HG03066 (cell line): ENCODE results near the gene KRTAP16-1.
"Not testable (repeated sequence)": the region's sequence is repeated elsewhere in the genome, so short reads cannot be mapped to it uniquely, and the experiment has no call there.

Source experiments
- ATAC-seq: cut with Tn5 transposase; IDR thresholded peaks from one replicate; pipeline ENCODE4 v1.9.1; 2021; ENCODE audit warnings: low read depth; ENCODE audit not compliant: unreplicated experiment

KRTAP16-1 gene

GRCh38 chr17:41302981-41303380, 6.1 kb downstream of the KRTAP16-1 start:
- no peak for ATAC-seq

- ATAC-seq: no peak
Measured at GRCh38 chr17:41301916-41302901, 6.9 kb downstream of the KRTAP16-1 start, which contains the start of gene KRTAP29-1. TSS of gene KRTAP29-1 (minus strand) at chr17:41302851. CDS start at chr17:41302851, 0 bp downstream.

GRCh38 chr17:41301204-41301790, 7.8 kb downstream of the KRTAP16-1 start:
- no peak for ATAC-seq

- ATAC-seq: no peak
Measured at GRCh38 chr17:41298458-41299135, 10.5 kb downstream of the KRTAP16-1 start.

- no peak for ATAC-seq
Measured at GRCh38 chr17:41296846-41297245, 12.3 kb downstream of the KRTAP16-1 start.

- no peak for ATAC-seq
Measured at GRCh38 chr17:41294016-41294415, 15.1 kb downstream of the KRTAP16-1 start.

- no peak for ATAC-seq
Measured at GRCh38 chr17:41287050-41287449, 22.1 kb downstream of the KRTAP16-1 start.

- ATAC-seq: no peak
Measured at GRCh38 chr17:41284546-41284945, 24.6 kb downstream of the KRTAP16-1 start.

- no peak for ATAC-seq
Measured at GRCh38 chr17:41284043-41284442, 25.1 kb downstream of the KRTAP16-1 start.

- no peak for ATAC-seq
Measured at GRCh38 chr17:41278176-41278955, 30.7 kb downstream of the KRTAP16-1 start.

- not testable (repeated sequence) for ATAC-seq
Measured at GRCh38 chr17:41275648-41276190, 33.4 kb downstream of the KRTAP16-1 start, which contains the start of gene KRTAP9-7. TSS of gene KRTAP9-7 (plus strand) at chr17:41275698. CDS start at chr17:41275698, 0 bp downstream.

GRCh38 chr17:41271858-41272257, 37.3 kb downstream of the KRTAP16-1 start:
- ATAC-seq: no peak

- not testable (repeated sequence) for ATAC-seq
Measured at GRCh38 chr17:41271323-41271722, 37.8 kb downstream of the KRTAP16-1 start.

- ATAC-seq: no peak
Measured at GRCh38 chr17:41267711-41268110, 41.4 kb downstream of the KRTAP16-1 start.

- no peak for ATAC-seq
Measured at GRCh38 chr17:41265078-41265477, 44.0 kb downstream of the KRTAP16-1 start, which contains the start of gene KRTAP9-6. TSS of gene KRTAP9-6 (plus strand) at chr17:41265378. CDS start at chr17:41265378, 0 bp downstream.

GRCh38 chr17:41264599-41264998, 44.5 kb downstream of the KRTAP16-1 start:
- ATAC-seq: no peak

GRCh38 chr17:41263212-41263611, 45.9 kb downstream of the KRTAP16-1 start:
- ATAC-seq: no peak

- no peak for ATAC-seq
Measured at GRCh38 chr17:41258406-41258805, 50.7 kb downstream of the KRTAP16-1 start.
